NB4 (cell line): ENCODE results near the gene LRP1B.

Experiments
- CTCF ChIP-seq: IDR thresholded peaks from one replicate; pipeline ENCODE4 v1.5.1; 2012; ENCODE audit warnings: low read depth, low read length
- POLR2A ChIP-seq: IDR thresholded peaks from 2 replicates; pipeline ENCODE4 v1.6.1; 2011; ENCODE audit warnings: mild to moderate bottlenecking; ENCODE audit not compliant: insufficient read length; ENCODE audit errors: extremely low read depth

GRCh38 chr2:140338795-140339194 is 1792.0 kb downstream of the LRP1B start:
- TF ChIP-seq CTCF: no peak
- no peak for TF ChIP-seq POLR2A
